Brain pericyte (primary cell): ENCODE results near the gene OR2T3.
"Not testable (repeated sequence)": the region's sequence is repeated elsewhere in the genome, so short reads cannot be mapped to it uniquely, and the experiment has no call there.

Experiments used
- DNase-seq: peaks from one replicate; pipeline ENCODE4 v3.0.0-alpha.2; 2012; ENCODE audit warnings: low read depth, low spot score

The OR2T3 gene

DNA sequence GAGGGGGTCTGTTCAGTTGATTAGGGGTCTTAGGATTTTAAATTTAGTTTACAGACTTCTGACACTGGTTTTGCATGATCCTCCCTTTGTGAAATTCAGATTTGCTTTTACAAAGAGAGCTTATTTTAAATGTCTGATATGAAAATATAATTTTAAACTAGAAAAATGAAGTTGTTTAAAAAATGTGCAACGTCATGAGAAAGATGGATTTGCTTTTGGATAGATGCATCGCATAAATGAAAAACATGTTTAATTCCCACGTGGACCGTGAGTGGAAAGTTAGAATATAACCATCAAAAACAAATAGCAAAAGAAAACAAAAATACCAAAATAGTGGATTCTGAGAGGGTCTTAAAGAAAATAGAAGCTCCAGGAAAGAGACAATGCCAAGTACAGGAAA lies 2.0 kb upstream of the OR2T3 start:
- DNase-seq, result no peak

DNA sequence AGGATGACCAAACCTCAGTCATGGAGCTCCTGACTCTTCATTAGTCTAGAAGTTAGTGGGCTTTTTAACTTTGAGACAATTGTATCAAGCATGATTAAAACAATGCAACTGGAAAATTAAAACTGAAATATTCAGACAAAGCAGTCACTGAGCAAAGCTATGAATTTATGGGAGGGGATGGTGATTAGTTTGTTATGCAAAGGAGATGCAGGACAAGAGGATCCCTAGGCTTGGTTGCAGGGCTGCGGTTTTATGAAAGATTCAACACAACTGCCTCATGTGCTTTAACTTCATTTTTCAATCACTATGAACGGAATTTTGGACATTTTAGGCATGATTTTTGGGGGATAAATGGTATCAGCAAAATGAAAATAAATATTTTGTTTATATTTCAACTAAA lies 1.0 kb upstream of the OR2T3 start:
- DNase-seq, result not testable (repeated sequence)

DNA sequence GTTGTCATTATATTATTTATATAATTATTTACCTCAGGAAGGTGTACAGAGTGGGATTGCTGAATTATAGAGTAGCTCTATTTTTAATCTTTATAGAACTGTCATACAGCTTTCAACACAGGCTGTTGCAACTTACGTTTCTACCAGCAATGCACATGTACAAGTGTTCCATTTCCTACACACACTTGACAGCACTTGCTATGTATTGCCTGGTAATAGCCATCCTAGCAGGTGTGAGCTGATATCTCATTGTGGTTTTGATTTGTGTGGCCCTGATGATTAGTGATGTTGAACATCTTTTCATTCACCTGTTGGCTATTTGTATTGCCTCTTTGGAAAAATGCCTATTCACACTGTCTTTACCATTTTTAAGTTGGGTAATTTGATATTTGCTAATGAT lies 2.5 kb downstream of the OR2T3 start:
- DNase-seq, result not testable (repeated sequence)

DNA sequence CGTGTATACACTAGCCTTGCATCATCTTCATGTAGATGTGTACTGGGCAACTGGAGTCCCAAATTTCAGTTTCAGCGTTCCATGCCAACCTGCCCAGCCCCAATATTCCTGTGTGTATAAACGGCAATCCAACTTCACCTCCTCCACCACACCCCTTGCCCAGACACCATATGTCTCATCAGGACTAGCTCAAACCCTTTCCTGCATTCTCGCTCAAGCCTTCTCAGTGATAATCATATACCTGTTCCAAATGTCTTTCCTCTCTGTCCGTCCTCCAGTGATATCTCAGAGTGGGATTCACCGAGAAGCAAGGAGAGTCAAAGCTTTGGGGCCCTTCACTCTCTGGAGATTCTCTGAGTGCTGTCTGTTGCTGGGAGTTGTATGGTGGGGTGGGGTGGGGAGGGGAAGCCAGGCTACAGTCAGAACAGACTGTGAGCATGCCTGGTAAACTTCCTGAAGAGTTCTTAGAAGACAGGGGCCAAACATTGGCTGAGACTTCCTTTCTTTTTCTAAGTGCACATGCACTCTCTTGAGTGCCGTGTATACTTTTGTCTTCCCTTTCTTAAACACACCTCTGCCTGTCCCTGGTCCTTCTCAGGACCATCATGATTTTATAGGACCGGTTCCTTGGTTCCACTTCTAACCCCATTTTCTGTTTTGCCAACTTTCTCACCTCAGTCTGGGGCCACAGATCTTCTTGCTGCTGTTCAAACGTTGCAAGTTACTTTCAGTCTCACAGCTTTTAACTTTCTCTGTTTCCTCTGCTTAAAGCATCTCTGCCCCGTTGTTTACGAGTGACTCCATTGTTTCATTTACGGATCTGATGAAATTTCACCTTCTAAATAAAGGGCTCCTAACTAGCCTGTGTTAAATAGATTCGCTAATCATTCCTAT lies 8.8 kb downstream of the OR2T3 start:
- not testable (repeated sequence) for DNase-seq

DNA sequence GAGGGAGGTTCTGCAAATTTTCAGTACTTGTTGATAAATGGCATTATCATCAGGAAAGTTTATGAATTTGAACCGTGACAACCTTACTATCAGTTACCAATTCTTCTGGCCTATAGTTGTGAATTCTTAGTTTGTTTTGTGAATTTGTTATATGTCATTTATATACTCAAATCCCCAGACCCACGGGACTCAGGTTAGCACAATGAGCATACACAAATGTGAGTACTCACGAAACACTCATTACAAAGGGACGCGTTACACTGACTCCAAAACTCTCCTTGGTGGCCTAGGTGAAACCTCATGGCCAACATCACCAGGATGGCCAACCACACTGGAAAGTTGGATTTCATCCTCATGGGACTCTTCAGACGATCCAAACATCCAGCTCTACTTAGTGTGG lies 15.1 kb downstream of the OR2T3 start, which contains the start of gene OR2T5:
OR2T5 (plus strand) TSS at position 301 of the 400 bp plus-strand sequence; CDS start at position 301, 0 bp downstream.
- DNase-seq, result not testable (repeated sequence)

DNA sequence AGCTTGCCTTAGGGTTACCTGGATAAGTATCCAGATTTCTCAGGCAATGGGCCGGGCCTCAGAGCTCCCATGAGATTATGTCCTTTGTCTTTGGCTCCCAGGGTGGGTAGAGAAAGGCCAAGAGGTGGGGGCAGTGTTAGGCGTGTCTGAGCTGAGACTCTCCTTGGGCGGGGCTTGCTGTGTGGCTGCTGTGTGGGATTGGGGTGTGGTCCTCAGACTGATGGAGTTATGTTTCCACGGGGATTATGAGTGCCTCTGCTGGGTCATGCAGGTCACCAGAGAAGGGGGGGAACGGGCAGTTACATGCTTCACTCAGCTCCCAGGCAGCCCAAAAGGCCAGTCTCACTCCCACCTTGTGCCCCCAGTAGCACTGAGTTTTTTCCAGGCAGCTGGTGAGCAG lies 23.5 kb downstream of the OR2T3 start:
- not testable (repeated sequence) for DNase-seq

DNA sequence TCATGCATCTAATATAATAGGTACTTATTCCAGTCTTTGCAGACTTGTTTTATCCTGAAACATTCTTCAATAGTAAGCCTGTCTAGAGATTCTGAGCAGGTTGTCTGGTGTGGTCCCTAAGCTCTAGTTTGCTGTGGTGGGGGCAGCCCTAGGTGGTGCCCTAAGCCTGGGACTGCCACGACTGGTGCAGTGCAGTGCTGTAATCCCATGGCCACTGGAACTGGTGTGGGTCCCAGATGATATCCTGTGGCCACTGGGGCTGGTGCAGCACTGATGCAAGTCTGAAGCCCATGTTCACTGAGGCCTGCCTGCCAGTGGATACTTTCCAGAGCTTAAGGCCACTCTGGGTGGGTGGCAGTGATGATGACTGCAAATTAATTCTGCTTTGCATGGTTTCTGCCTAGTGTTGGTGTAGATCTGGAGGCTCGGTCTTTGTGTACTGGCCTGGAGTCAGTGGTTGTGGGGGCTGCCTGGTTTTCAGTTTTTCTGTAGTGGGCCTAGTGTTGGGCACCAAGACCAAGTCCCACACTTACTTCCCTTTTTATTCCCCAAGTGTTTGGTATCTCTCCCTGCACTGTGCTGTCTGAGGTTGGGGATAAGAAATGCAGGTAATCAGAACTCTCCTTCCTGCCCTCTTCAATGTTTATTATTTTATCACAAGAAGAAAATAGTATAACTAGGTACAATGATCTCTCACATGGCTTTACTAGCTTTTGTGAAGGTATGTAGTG lies 27.3 kb downstream of the OR2T3 start:
- not testable (repeated sequence) for DNase-seq

DNA sequence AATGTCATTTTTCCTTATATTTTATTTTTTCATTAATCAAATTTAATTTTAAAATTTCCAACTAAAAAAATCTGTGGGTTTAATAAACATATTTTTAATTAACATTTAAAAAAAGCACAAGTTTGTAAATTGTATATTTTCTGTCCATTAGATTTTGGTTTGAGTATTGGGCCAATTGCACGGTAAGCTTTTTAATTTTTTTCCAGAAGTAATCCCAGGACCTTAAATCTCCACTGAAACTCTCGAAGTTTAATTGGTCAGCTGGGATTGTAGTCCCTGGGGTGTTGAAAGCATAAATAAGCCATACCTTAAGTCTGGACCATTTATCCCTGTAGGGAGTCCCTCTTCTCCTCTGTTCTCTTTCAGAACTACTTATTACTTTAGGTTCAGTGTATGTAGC lies 34.6 kb downstream of the OR2T3 start, which contains the start of gene OR2G6:
OR2G6 (plus strand) TSS at position 301 of the 400 bp plus-strand sequence. CDS start 13,574 bp downstream, outside the sequence.
- DNase-seq, result not testable (repeated sequence)

DNA sequence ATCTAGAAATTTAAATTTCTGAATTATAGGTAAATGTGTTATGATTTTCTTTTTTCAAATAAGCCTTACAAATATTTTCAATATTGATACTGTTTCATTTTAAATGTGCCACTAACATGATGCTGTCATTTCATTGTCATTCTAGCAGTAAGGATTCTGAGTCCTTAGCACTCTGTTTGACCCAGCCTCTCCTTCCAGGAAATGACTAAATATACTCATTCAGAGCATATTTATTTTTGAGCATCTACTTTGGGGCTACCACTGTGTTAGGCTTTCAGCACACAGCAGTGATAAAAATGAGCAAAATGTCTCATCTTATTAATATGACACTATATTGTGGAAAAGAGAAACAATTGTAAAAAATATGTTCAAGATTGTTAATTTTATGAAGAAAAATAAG lies 37.1 kb downstream of the OR2T3 start:
- not testable (repeated sequence) for DNase-seq

DNA sequence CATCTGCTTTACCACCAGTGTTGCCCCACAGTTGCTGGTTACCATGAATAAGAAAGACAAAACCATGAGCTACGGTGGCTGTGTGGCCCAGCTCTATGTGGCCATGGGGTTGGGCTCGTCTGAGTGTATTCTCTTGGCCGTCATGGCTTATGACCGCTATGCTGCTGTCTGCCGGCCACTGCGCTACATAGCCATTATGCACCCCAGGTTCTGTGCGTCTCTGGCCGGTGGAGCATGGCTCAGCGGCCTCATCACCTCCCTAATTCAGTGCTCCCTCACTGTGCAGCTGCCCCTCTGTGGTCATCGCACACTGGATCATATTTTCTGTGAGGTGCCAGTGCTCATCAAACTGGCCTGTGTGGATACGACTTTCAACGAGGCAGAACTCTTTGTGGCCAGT lies 48.7 kb downstream of the OR2T3 start:
- no peak for DNase-seq
